AG10803 (cell line): Measurements from ENCODE around the gene ATXN1.
A peak's percentile ranks its signal among the peaks of the same experiment; 100 is the strongest.
"Not testable (repeated sequence)": the region's sequence is repeated elsewhere in the genome, so short reads cannot be mapped to it uniquely, and the experiment has no call there.

Experiments
- DNase-seq: peaks from one replicate; pipeline ENCODE4 v3.0.0; 2010; ENCODE audit warnings: low read depth
- H3K4me3 ChIP-seq: 2 replicates; pipeline ENCODE4 v1.5.1; 2011; ENCODE audit warnings: mild to moderate bottlenecking, low read length, control low read depth
- TF ChIP-seq, protein P1 (sequence below): conservative IDR thresholded peaks from 2 replicates; pipeline ENCODE4 v1.5.1; 2011; ENCODE audit warnings: mild to moderate bottlenecking, low read length, control low read depth, inconsistent platforms

The ATXN1 gene

GRCh38 chr6:16704401-16705045, 56.7 kb downstream of the ATXN1 start:
- peak overlapping the region; percentile 40 for H3K4me3 ChIP-seq
- TF ChIP-seq, protein P1, sequence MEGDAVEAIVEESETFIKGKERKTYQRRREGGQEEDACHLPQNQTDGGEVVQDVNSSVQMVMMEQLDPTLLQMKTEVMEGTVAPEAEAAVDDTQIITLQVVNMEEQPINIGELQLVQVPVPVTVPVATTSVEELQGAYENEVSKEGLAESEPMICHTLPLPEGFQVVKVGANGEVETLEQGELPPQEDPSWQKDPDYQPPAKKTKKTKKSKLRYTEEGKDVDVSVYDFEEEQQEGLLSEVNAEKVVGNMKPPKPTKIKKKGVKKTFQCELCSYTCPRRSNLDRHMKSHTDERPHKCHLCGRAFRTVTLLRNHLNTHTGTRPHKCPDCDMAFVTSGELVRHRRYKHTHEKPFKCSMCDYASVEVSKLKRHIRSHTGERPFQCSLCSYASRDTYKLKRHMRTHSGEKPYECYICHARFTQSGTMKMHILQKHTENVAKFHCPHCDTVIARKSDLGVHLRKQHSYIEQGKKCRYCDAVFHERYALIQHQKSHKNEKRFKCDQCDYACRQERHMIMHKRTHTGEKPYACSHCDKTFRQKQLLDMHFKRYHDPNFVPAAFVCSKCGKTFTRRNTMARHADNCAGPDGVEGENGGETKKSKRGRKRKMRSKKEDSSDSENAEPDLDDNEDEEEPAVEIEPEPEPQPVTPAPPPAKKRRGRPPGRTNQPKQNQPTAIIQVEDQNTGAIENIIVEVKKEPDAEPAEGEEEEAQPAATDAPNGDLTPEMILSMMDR, result no peak
- DNase-seq, result no peak

DNA sequence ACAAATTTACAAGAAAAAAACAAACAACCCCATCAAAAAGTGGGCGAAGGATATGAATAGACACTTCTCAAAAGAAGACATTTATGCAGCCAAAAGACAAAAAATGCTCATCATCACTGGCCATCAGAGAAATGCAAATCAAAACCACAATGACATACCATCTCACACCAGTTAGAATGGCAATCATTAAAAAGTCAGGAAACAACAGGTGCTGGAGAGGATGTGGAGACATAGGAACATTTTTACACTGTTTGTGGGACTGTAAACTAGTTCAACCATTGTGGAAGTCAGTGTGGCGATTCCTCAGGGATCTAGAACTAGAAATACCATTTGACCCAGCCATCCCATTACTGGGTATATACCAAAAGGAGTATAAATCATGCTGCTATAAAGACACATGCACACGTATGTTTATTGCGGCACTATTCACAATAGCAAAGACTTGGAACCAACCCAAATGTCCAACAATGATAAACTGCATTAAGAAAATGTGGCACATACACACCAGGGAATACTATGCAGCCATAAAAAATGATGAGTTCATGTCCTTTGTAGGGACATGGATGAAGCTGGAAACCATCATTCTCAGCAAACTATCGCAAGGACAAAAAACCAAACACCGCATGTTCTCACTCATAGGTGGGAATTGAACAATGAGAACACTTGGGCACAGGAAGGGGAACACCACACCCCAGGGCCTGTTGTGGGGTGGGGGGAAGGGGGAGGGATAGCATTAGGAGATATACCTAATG, 58.5 kb downstream of the ATXN1 start:
- H3K4me3 ChIP-seq, DNase-seq: not testable (repeated sequence)

DNA sequence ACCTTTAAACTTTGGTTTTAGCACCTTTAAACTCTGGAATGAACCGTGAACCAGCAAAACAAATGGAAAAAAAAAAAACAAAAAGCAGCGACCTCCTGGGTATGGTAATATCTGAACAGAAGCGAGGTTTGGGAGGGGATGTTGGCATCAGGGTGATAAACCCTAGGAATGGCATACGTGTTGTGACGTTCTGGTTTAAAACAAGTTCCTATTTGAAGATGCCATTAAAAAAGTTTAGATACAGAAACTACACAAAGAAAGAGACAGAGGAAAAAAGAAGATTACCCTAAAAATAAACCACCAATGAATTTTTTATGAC, 60.4 kb downstream of the ATXN1 start:
- TF ChIP-seq, protein P1, result no peak
- no peak for DNase-seq
- peak overlapping the region; percentile 55 for H3K4me3 ChIP-seq

- peak overlapping the region; percentile 55 for H3K4me3 ChIP-seq
- TF ChIP-seq, protein P1, result no peak
- no peak for DNase-seq
Measured at GRCh38 chr6:16700202-16700915, 60.9 kb downstream of the ATXN1 start.

DNA sequence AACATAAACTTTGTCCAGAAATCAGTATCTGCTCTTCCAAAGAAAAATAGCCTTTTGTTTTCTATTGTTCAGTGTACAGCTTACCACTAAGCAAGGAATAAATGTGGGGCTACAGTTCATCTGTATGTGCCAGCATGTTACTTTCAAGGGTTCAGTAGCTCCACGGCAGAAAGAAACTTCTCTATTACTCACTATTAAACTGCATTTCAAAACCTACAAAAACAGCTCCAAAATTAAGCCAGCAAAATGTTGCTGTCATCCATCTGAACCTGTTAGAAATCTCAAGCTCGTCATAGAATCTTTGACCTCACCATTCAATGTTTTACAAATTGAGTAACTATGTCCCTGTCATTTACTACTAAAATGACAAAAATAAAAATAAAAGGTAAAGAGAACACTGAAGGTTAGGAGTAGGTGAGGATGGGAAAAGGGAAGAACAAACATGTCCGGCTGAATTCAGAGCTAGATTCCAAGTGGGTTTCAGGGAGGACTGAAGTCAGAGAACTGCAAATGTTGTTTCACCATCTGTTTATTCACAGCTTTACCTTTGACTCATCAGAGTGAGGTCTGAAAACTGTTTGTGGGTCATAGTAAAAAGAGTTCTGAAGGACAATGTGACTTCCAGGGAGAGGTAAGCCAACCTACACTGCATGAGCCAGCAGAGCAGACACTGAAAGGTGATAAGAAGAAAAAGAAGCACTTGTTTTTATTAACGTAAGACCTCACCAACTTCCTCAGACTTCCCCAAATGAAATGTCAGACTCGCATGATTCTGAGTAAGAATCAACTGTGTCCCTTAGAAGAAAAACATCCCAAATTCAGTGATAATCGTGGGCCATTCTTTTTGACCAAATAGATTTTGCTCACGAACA, 62.0 kb downstream of the ATXN1 start:
- TF ChIP-seq, protein P1, result no peak
- DNase-seq, result peak; percentile 41
- no peak overlapping the region for H3K4me3 ChIP-seq

GRCh38 chr6:16698162-16698533, 63.1 kb downstream of the ATXN1 start:
- TF ChIP-seq, protein P1, result no peak
- no peak for DNase-seq

More at GRCh38 chr6:16698162-16698533, 63.1 kb downstream of the ATXN1 start:
- H3K4me3 ChIP-seq, result no peak overlapping the region
